ENCODE data around the gene CILP. TPM values are rescaled to one million over a fixed set of nuclear protein-coding genes. Genes with fewer than 3 reads are reported as not detected.

CILP gene
- total RNA-seq, 1 experiment from 2014 or later: 0.05 TPM

- peaks cover 28% of the 10 kb centered on the region for H3K36me3 Mint-ChIP-seq (ENCODE audit: insufficient read depth, unreplicated experiment)
- H3K27me3 Mint-ChIP-seq (ENCODE audit: unreplicated experiment): no peaks in the 10 kb centered on the region
- H3K4me1 Mint-ChIP-seq (ENCODE audit: low read depth, unreplicated experiment): no peaks in the 10 kb centered on the region
- H3K4me3 Mint-ChIP-seq (ENCODE audit: low read depth, unreplicated experiment): no peak overlapping the region
- H3K27ac Mint-ChIP-seq (ENCODE audit: unreplicated experiment): no peak overlapping the region
- DNase-seq: no peak
- intact Hi-C loops (cut with micrococcal nuclease; ENCODE audit: unreplicated experiment): no loop called here
- no peak for TF ChIP-seq CTCF (IDR thresholded peaks at IDR 0.05; ENCODE audit: unreplicated experiment)
- no peaks in the 10 kb centered on the region for H3K9me3 Mint-ChIP-seq (ENCODE audit: low read depth, unreplicated experiment)
- BruUV-seq (replicated peaks): no TSS peak
- CTCF ChIA-PET: no interaction called here
These were observed 54.6 kb downstream of the CILP start for GRCh38 chr15:65156692-65157091.

DNA sequence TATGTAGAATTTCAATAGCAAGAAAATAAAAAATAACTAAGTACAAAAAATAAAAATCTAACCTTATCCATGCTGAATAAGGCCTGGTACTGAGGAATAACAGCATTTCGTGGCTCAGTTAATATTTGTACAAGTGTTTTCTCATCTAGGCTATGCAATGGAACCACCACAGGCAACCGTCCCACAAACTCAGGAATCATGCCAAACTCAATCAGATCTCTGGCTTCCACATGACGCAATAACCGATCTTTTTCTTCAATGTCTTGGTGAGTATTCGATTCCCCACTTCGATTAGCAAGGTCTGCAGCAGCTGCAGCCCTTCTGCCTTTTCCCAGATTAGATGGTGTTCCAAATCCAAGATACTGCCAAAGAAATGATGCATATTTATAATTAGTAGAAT lies 56.6 kb downstream of the CILP start:
- intact Hi-C loops (cut with micrococcal nuclease; ENCODE audit: unreplicated experiment): no loop called here
- no peak overlapping the region for H3K4me3 Mint-ChIP-seq (ENCODE audit: low read depth, unreplicated experiment)
- no peaks in the 10 kb centered on the region for H3K9me3 Mint-ChIP-seq (ENCODE audit: low read depth, unreplicated experiment)
- no peak overlapping the region for H3K27ac Mint-ChIP-seq (ENCODE audit: unreplicated experiment)
- DNase-seq: no peak
- no peaks in the 10 kb centered on the region for H3K27me3 Mint-ChIP-seq (ENCODE audit: unreplicated experiment)
- H3K36me3 Mint-ChIP-seq (ENCODE audit: insufficient read depth, unreplicated experiment): peaks cover 38% of the 10 kb centered on the region
- CTCF ChIA-PET: interaction anchor here (1.1 kb wide), 1 partner anchor 9 kb away, joined by 4 read pairs; no protein-coding TSS in a partner anchor
- TF ChIP-seq CTCF (IDR thresholded peaks at IDR 0.05; ENCODE audit: unreplicated experiment): no peak
- no peaks in the 10 kb centered on the region for H3K4me1 Mint-ChIP-seq (ENCODE audit: low read depth, unreplicated experiment)
- BruUV-seq (replicated peaks): no TSS peak

- Mint-ChIP-seq H3K27me3 (ENCODE audit: unreplicated experiment) (no peaks in the 10 kb centered on the region), H3K9me3 (ENCODE audit: low read depth, unreplicated experiment) (no peaks in the 10 kb centered on the region), H3K36me3 (ENCODE audit: insufficient read depth, unreplicated experiment) (peaks cover 21% of the 10 kb centered on the region), H3K27ac (ENCODE audit: unreplicated experiment) (no peak overlapping the region), H3K4me1 (ENCODE audit: low read depth, unreplicated experiment) (no peaks in the 10 kb centered on the region), H3K4me3 (ENCODE audit: low read depth, unreplicated experiment) (no peak overlapping the region)
- no TSS peak for BruUV-seq (replicated peaks)
- CTCF ChIA-PET: interaction anchor here (0.6 kb wide), 1 partner anchor 21 kb away, joined by 3 read pairs; no protein-coding TSS in a partner anchor
- intact Hi-C loops (cut with micrococcal nuclease; ENCODE audit: unreplicated experiment): no loop called here
- no peak for TF ChIP-seq CTCF (IDR thresholded peaks at IDR 0.05; ENCODE audit: unreplicated experiment)
- no peak for DNase-seq
These were observed 63.4 kb downstream of the CILP start for GRCh38 chr15:65147902-65148301.

DNA sequence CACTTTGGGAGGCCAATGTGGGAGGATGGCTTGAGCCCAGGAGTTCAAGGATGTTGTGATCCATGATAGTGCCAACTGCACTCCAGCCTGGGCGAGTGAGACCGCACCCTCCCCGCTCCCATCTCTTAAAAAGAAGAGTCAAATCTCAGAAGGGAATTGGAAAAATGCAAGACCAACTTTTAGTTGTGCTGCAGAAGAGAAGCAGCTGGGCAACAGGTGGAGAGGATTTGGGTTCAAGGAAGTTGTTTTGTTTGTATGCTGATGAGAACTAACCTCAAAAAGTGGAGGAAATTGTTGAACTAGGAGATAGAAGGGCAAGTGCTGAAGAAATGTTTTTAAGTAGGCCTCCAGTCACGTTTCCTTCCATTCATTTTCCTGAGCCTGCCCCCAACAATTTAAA lies 64.8 kb downstream of the CILP start:
- Mint-ChIP-seq H3K27me3 (ENCODE audit: unreplicated experiment) (no peaks in the 10 kb centered on the region), H3K4me1 (ENCODE audit: low read depth, unreplicated experiment) (no peaks in the 10 kb centered on the region), H3K9me3 (ENCODE audit: low read depth, unreplicated experiment) (no peaks in the 10 kb centered on the region), H3K4me3 (ENCODE audit: low read depth, unreplicated experiment) (no peak overlapping the region), H3K36me3 (ENCODE audit: insufficient read depth, unreplicated experiment) (peaks cover 7% of the 10 kb centered on the region), H3K27ac (ENCODE audit: unreplicated experiment) (no peak overlapping the region)
- TF ChIP-seq CTCF (IDR thresholded peaks at IDR 0.05; ENCODE audit: unreplicated experiment): no peak
- no TSS peak for BruUV-seq (replicated peaks)
- intact Hi-C loops (cut with micrococcal nuclease; ENCODE audit: unreplicated experiment): no loop called here
- CTCF ChIA-PET: interaction anchor here (0.6 to 1.0 kb wide), 2 partner anchors 8 to 828 kb away, joined by 4 to 6 read pairs; no protein-coding TSS in a partner anchor
- DNase-seq: no peak

Other genes with a start within 250 kb of the CILP start
- 104 TPM in 2 replicates for gene SPG21, start 221.6 kb downstream of the CILP start, total RNA-seq (2022)
- gene MTFMT, start 181.8 kb downstream of the CILP start, total RNA-seq (2022): 18.9 and 27.6 TPM in 2 replicates
- gene SLC51B, start 166.1 kb downstream of the CILP start, total RNA-seq (2022): not detected in 2 replicates
- 0.12 and 0.39 TPM in 2 replicates for gene RASL12, start 143.5 kb downstream of the CILP start, total RNA-seq (2022)
- gene KBTBD13, start 134.7 kb downstream of the CILP start, total RNA-seq (2022): not detected in 2 replicates
- gene UBAP1L, start 96.3 kb downstream of the CILP start, total RNA-seq (2022): 5.2 TPM in 2 replicates
- gene PDCD7, start 77.7 kb downstream of the CILP start, total RNA-seq (2022): 26.4 and 33.9 TPM in 2 replicates
- 44.9 and 50.3 TPM in 2 replicates for gene CLPX, start 26.1 kb downstream of the CILP start, total RNA-seq (2022)
- 4.6 and 5.8 TPM in 2 replicates for gene PARP16, start 75.4 kb upstream of the CILP start, total RNA-seq (2022)
- gene RNU5A-1, start 84.6 kb upstream of the CILP start, total RNA-seq (2022): not detected in 2 replicates
- 20.3 and 25.8 TPM in 2 replicates for gene RNU5B-1, start 93.2 kb upstream of the CILP start, total RNA-seq (2022)
- gene IGDCC3, start 166.5 kb upstream of the CILP start, total RNA-seq (2022): not detected in 2 replicates
- gene IGDCC4, start 211.5 kb upstream of the CILP start, total RNA-seq (2022): 0.17 and 0.64 TPM in 2 replicates

Data from Calu3 (cell line).